ENCODE measurements around the gene PRKG1. TPM values are rescaled to one million over a fixed set of nuclear protein-coding genes. Genes with fewer than 3 reads are reported as not detected.

Gene PRKG1
- total RNA-seq, 1 experiment from 2014 or later: 0.09 TPM

DNA sequence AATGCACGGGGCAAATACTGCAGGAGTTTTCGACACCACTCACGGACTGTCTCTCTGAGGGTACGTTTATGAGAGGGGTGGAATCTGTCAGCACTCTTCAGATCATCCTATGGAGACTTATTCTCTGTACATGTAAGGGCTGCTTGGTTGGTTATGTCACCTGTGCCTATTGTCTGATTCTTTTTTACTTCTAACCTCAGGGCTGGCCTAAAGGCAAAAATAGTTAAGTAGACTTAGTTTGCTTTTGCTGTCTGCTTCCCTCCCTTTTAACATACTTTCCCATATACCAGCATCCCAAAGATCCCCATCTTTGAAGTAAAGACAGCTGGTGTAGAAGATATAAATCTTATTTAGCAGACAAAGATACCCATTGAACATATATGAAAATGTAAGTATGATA is 105.9 kb downstream of the PRKG1 start:
- no peak overlapping the region for H3K27ac Mint-ChIP-seq (ENCODE audit: unreplicated experiment)
- TF ChIP-seq, protein P1, sequence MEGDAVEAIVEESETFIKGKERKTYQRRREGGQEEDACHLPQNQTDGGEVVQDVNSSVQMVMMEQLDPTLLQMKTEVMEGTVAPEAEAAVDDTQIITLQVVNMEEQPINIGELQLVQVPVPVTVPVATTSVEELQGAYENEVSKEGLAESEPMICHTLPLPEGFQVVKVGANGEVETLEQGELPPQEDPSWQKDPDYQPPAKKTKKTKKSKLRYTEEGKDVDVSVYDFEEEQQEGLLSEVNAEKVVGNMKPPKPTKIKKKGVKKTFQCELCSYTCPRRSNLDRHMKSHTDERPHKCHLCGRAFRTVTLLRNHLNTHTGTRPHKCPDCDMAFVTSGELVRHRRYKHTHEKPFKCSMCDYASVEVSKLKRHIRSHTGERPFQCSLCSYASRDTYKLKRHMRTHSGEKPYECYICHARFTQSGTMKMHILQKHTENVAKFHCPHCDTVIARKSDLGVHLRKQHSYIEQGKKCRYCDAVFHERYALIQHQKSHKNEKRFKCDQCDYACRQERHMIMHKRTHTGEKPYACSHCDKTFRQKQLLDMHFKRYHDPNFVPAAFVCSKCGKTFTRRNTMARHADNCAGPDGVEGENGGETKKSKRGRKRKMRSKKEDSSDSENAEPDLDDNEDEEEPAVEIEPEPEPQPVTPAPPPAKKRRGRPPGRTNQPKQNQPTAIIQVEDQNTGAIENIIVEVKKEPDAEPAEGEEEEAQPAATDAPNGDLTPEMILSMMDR (IDR thresholded peaks at IDR 0.05; ENCODE audit: insufficient read depth in 1 of 2, low read depth in 1 of 2, low read length in 1 of 2, severe bottlenecking in 1 of 2, unreplicated experiment in 1 of 2): no peak
- ChIA-PET CTCF (no interaction called here), POLR2A (no interaction called here)
- H3K27me3 Mint-ChIP-seq (ENCODE audit: insufficient read depth, unreplicated experiment): no peaks in the 10 kb centered on the region
- intact Hi-C loops (cut with micrococcal nuclease; ENCODE audit: unreplicated experiment): no loop called here
- no peaks in the 10 kb centered on the region for H3K9me3 Mint-ChIP-seq (ENCODE audit: unreplicated experiment)
- no peaks in the 10 kb centered on the region for H3K4me1 Mint-ChIP-seq (ENCODE audit: low read depth, unreplicated experiment)
- no peak overlapping the region for H3K4me3 ChIP-seq (ENCODE audit: low read depth, low read length)
- H3K27me3 ChIP-seq (replicated peaks; ENCODE audit: control insufficient read depth, insufficient read depth, low read length): no peaks in the 10 kb centered on the region
- H3K9me3 ChIP-seq: no peaks in the 10 kb centered on the region
- no peaks in the 10 kb centered on the region for H3K36me3 Mint-ChIP-seq (ENCODE audit: insufficient read depth, unreplicated experiment)
- H3K4me3 Mint-ChIP-seq (ENCODE audit: unreplicated experiment): no peak overlapping the region
- no TSS peak for BruUV-seq (replicated peaks)
- no peaks in the 10 kb centered on the region for H3K36me3 ChIP-seq (ENCODE audit: control insufficient read depth, insufficient read depth, low read length)
- DNase-seq: no peak
- no peaks in the 10 kb centered on the region for H3K4me1 ChIP-seq

DNA sequence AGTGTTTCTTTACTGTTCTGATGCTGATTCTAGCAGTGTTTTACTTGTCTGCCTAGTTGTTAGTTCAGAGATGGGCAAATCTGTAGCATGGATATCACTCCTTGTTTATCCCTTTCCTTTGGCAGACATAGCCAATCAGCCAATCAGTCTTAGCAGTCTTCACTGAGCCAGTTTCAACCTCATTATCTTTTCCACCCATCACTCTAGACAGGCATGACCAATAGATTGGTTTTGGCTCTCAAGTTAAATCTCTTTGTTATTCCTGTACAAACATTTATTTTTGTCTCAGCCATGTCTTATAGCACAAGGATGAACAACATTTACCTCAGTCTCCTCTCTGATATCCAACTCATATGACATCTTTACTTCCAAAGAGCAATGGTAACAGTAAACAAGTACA is 109.5 kb downstream of the PRKG1 start:
- no peak for DNase-seq
- Mint-ChIP-seq H3K4me1 (ENCODE audit: low read depth, unreplicated experiment) (no peaks in the 10 kb centered on the region), H3K4me3 (ENCODE audit: unreplicated experiment) (no peak overlapping the region), H3K36me3 (ENCODE audit: insufficient read depth, unreplicated experiment) (no peaks in the 10 kb centered on the region), H3K9me3 (ENCODE audit: unreplicated experiment) (no peaks in the 10 kb centered on the region), H3K27me3 (ENCODE audit: insufficient read depth, unreplicated experiment) (peaks cover 3% of the 10 kb centered on the region), H3K27ac (ENCODE audit: unreplicated experiment) (no peak overlapping the region)
- Histone ChIP-seq H3K9me3 (peaks cover 3% of the 10 kb centered on the region; the same call in 1 of the 2 replicates), H3K4me1 (no peaks in the 10 kb centered on the region), H3K4me3 (ENCODE audit: low read depth, low read length) (no peak overlapping the region), H3K27me3 (replicated peaks; ENCODE audit: control insufficient read depth, insufficient read depth, low read length) (no peaks in the 10 kb centered on the region), H3K36me3 (ENCODE audit: control insufficient read depth, insufficient read depth, low read length) (no peaks in the 10 kb centered on the region)
- intact Hi-C loops (cut with micrococcal nuclease; ENCODE audit: unreplicated experiment): no loop called here
- POLR2A ChIA-PET: no interaction called here
- CTCF ChIA-PET: no interaction called here
- BruUV-seq (replicated peaks): no TSS peak
- TF ChIP-seq, protein P1 (IDR thresholded peaks at IDR 0.05; ENCODE audit: insufficient read depth in 1 of 2, low read depth in 1 of 2, low read length in 1 of 2, severe bottlenecking in 1 of 2, unreplicated experiment in 1 of 2): no peak

DNA sequence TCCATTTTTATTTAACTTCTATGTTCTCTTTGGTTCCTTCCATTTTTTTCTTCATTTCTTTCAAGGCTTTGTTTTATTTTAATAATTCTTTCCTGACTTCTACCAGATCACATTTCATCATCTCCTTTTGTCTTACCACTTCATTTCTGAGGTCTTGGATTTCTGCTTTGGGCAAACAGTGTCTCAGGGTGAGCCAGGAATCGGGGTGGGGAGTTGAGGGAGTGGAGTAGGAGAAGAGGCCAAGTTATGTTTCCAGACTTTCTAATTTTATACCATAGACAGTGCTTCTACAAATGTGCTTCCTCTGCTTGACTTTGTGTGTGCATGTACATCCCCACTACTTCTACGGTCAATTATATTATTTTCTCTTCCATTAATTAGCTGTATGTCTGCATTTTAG is 112.1 kb downstream of the PRKG1 start:
- no peaks in the 10 kb centered on the region for H3K36me3 ChIP-seq (ENCODE audit: control insufficient read depth, insufficient read depth, low read length)
- H3K27me3 ChIP-seq (replicated peaks; ENCODE audit: control insufficient read depth, insufficient read depth, low read length): no peaks in the 10 kb centered on the region
- peaks cover 3% of the 10 kb centered on the region for H3K27me3 Mint-ChIP-seq (ENCODE audit: insufficient read depth, unreplicated experiment)
- TF ChIP-seq, protein P1 (IDR thresholded peaks at IDR 0.05; ENCODE audit: insufficient read depth in 1 of 2, low read depth in 1 of 2, low read length in 1 of 2, severe bottlenecking in 1 of 2, unreplicated experiment in 1 of 2): no peak
- CTCF ChIA-PET: no interaction called here
- peaks cover 3% of the 10 kb centered on the region; the same call in 1 of the 2 replicates for H3K9me3 ChIP-seq
- no peaks in the 10 kb centered on the region for H3K36me3 Mint-ChIP-seq (ENCODE audit: insufficient read depth, unreplicated experiment)
- no peaks in the 10 kb centered on the region for H3K4me1 Mint-ChIP-seq (ENCODE audit: low read depth, unreplicated experiment)
- H3K4me3 Mint-ChIP-seq (ENCODE audit: unreplicated experiment): no peak overlapping the region
- intact Hi-C loops (cut with micrococcal nuclease; ENCODE audit: unreplicated experiment): no loop called here
- no peaks in the 10 kb centered on the region for H3K4me1 ChIP-seq
- no peaks in the 10 kb centered on the region for H3K9me3 Mint-ChIP-seq (ENCODE audit: unreplicated experiment)
- H3K27ac Mint-ChIP-seq (ENCODE audit: unreplicated experiment): no peak overlapping the region
- POLR2A ChIA-PET: no interaction called here
- no peak for DNase-seq
- H3K4me3 ChIP-seq (ENCODE audit: low read depth, low read length): no peak overlapping the region
- BruUV-seq (replicated peaks): no TSS peak

Measured in Caco-2 (cell line).